ENCODE data around the gene WDCP.
"Not testable (repeated sequence)": the region's sequence is repeated elsewhere in the genome, so short reads cannot be mapped to it uniquely, and the experiment has no call there.

The WDCP gene

GRCh38 chr2:24046930-24047702 lies at the start of gene WDCP:
Gene WDCP, minus strand, starts transcription at chr2:24047391. Its CDS starts 7,897 bp downstream, at chr2:24039494.
- DNase-seq (ENCODE audit: low read depth in 3 of 3), result peak; percentile 83 to 93 (median 89)

- not testable (repeated sequence) for DNase-seq (ENCODE audit: low read depth in 3 of 3)
These were observed 48.0 kb upstream of the WDCP start for GRCh38 chr2:24095171-24095677.

GRCh38 chr2:24093270-24093669 lies 46.1 kb upstream of the WDCP start:
- DNase-seq (ENCODE audit: low read depth in 3 of 3), result not testable (repeated sequence)

- DNase-seq (ENCODE audit: low read depth in 3 of 3), result no peak
These were observed 41.7 kb upstream of the WDCP start for GRCh38 chr2:24088821-24089359.

- DNase-seq (ENCODE audit: low read depth in 3 of 3), result no peak
These were observed 39.8 kb upstream of the WDCP start for GRCh38 chr2:24087032-24087431.

GRCh38 chr2:24086241-24086640 lies 39.0 kb upstream of the WDCP start:
- DNase-seq (ENCODE audit: low read depth in 3 of 3), result no peak

GRCh38 chr2:24085200-24085489 lies 38.0 kb upstream of the WDCP start:
- no peak for DNase-seq (ENCODE audit: low read depth in 3 of 3)

- peak; percentile 56 to 86 (median 76) for DNase-seq (ENCODE audit: low read depth in 3 of 3)
These were observed 37.4 kb upstream of the WDCP start, which contains the start of gene TP53I3 for GRCh38 chr2:24084386-24085199. Gene TP53I3, minus strand, starts transcription at chr2:24084834. Its CDS starts 508 bp downstream, at chr2:24084326.

GRCh38 chr2:24083567-24084385 lies 36.6 kb upstream of the WDCP start:
- DNase-seq (ENCODE audit: low read depth in 3 of 3), result no peak

GRCh38 chr2:24082787-24083566 lies 35.8 kb upstream of the WDCP start:
- DNase-seq (ENCODE audit: low read depth in 3 of 3), result no peak

- no peak for DNase-seq (ENCODE audit: low read depth in 3 of 3)
These were observed 33.5 kb upstream of the WDCP start for GRCh38 chr2:24080701-24081100.

- DNase-seq (ENCODE audit: low read depth in 3 of 3), result no peak
These were observed 30.7 kb upstream of the WDCP start for GRCh38 chr2:24077879-24078278.

GRCh38 chr2:24077535-24077877 lies 30.3 kb upstream of the WDCP start:
- DNase-seq (ENCODE audit: low read depth in 3 of 3), result no peak

GRCh38 chr2:24076849-24077534 lies 29.8 kb upstream of the WDCP start:
- peak in 1 of 3 donors; percentile 51 for DNase-seq (ENCODE audit: low read depth in 3 of 3)

GRCh38 chr2:24075915-24076848 lies 29.0 kb upstream of the WDCP start, which contains the start of gene SF3B6:
Gene SF3B6, minus strand, starts transcription at chr2:24076326. Its CDS starts 97 bp downstream, at chr2:24076229.
- DNase-seq (ENCODE audit: low read depth in 3 of 3), result peak; percentile 97 to 100 (median 99)

- DNase-seq (ENCODE audit: low read depth in 3 of 3), result no peak
These were observed 28.1 kb upstream of the WDCP start for GRCh38 chr2:24075259-24075658.

- DNase-seq (ENCODE audit: low read depth in 3 of 3), result no peak
These were observed 26.6 kb upstream of the WDCP start for GRCh38 chr2:24073816-24074215.

GRCh38 chr2:24072259-24072658 lies 25.1 kb upstream of the WDCP start:
- no peak for DNase-seq (ENCODE audit: low read depth in 3 of 3)

GRCh38 chr2:24065341-24065740 lies 18.1 kb upstream of the WDCP start:
- DNase-seq (ENCODE audit: low read depth in 3 of 3), result no peak

Measured in stimulated activated CD4-positive, alpha-beta T cell treated with anti-CD3 and anti-CD28 coated beads, TNF-alpha, amount 100 ng/mL, for 48 hours (primary cell).